Forelimb muscle (tissue), 1 donor: Measurements from ENCODE around the gene CASQ2. TPM values are rescaled to one million over a fixed set of nuclear protein-coding genes. Genes with fewer than 3 reads are reported as not detected.

Experiments used
- DNase-seq: peaks from one replicate; pipeline ENCODE4 v3.0.0-alpha.2; 2013; ENCODE audit warnings: low read depth
- polyA plus RNA-seq: library from polyadenylated mRNA; unstranded; fragments of 120-200 nt; gene quantifications from one replicate; pipeline ENCODE4 v1.2.1, GENCODE V29; 2013; ENCODE audit not compliant: insufficient read length

The CASQ2 gene
- polyA plus RNA-seq, 1 donor = 914 TPM

GRCh38 chr1:115697619-115698018 lies 70.9 kb downstream of the CASQ2 start:
- no peak for DNase-seq

- no peak for DNase-seq
Observed at GRCh38 chr1:115694805-115695204, 73.7 kb downstream of the CASQ2 start.

- DNase-seq = no peak
Observed at GRCh38 chr1:115692224-115692623, 76.3 kb downstream of the CASQ2 start.

- DNase-seq = no peak
Observed at GRCh38 chr1:115690972-115691371, 77.5 kb downstream of the CASQ2 start.

GRCh38 chr1:115687744-115688143 lies 80.8 kb downstream of the CASQ2 start:
- no peak for DNase-seq

- DNase-seq = no peak
Observed at GRCh38 chr1:115685029-115685705, 83.3 kb downstream of the CASQ2 start.

- DNase-seq = no peak
Observed at GRCh38 chr1:115682792-115683191, 85.7 kb downstream of the CASQ2 start.

GRCh38 chr1:115680730-115681111 lies 87.8 kb downstream of the CASQ2 start:
- DNase-seq = no peak

GRCh38 chr1:115679141-115679611 lies 89.3 kb downstream of the CASQ2 start:
- no peak for DNase-seq

GRCh38 chr1:115678141-115678540 lies 90.4 kb downstream of the CASQ2 start:
- no peak for DNase-seq

GRCh38 chr1:115677565-115677964 lies 90.9 kb downstream of the CASQ2 start:
- DNase-seq = no peak

GRCh38 chr1:115677182-115677555 lies 91.3 kb downstream of the CASQ2 start:
- DNase-seq = no peak

GRCh38 chr1:115676498-115677181 lies 91.9 kb downstream of the CASQ2 start:
- no peak for DNase-seq

- DNase-seq = no peak
Observed at GRCh38 chr1:115672224-115673009, 96.1 kb downstream of the CASQ2 start.

- no peak for DNase-seq
Observed at GRCh38 chr1:115671176-115671934, 97.2 kb downstream of the CASQ2 start.

- no peak for DNase-seq
Observed at GRCh38 chr1:115670476-115671175, 97.9 kb downstream of the CASQ2 start.

- no peak for DNase-seq
Observed at GRCh38 chr1:115669886-115670285, 98.6 kb downstream of the CASQ2 start.

GRCh38 chr1:115669002-115669673 lies 99.4 kb downstream of the CASQ2 start:
- DNase-seq = no peak

GRCh38 chr1:115668579-115668978 lies 99.9 kb downstream of the CASQ2 start:
- no peak for DNase-seq

- no peak for DNase-seq
Observed at GRCh38 chr1:115666702-115667101, 101.8 kb downstream of the CASQ2 start.

GRCh38 chr1:115666206-115666605 lies 102.3 kb downstream of the CASQ2 start:
- no peak for DNase-seq
